Measurements from ENCODE around the gene DESI2. TPM values are rescaled to one million over a fixed set of nuclear protein-coding genes. Genes with fewer than 3 reads are reported as not detected.

DESI2 gene
- total and polyA plus RNA-seq, 2 of the 8 experiments (the other 6 are each of a cell fraction or from before 2014, with no cell fraction given), result 54.0 to 110 TPM

DNA sequence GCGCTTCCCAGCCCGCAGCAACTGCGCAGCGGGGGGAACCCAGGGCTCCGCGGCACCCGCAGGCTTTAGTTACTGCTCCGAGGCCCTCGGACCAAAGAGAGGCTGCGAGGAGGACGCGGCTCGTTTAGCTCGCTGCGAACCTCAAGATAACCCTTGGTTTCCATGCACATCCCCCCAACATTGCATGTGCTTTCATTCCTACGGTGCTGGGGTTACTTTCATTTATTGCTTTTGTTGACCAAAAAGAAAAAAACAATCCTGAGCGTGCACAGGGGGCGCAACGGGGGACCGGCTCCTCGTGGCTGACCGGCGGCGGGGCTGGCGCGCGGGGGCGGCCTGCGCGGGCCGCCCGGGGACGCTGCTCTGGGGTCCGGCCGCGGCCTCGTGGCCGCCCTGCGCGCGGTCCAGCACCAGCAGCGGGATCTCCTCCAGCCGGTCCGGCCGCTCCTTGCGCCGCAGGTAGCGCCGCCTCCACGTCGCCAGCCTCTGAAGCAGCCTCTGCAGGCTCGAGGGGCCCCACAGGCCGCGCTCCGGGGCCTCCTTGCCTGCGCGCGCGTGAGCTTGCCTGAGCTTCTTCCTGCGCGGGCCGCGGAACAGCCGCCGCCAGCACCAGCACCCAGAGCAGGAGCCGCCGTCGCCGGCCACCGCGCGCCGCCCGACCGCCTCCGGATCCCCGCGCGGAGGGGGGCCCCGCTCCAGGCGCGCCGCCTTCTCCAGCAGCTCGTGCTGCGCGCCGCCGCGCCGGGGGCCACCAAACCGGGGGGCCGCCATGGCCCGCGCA is 77.4 kb downstream of the DESI2 start:
- Histone ChIP-seq H3K4ac (replicated peaks; ENCODE audit: insufficient read length, low read depth, low read length) (peak overlapping the region; percentile 65), H2BK15ac (ENCODE audit: low read length) (no peak overlapping the region), H3K4me2 (ENCODE audit: insufficient read depth in 1 of 2, low read depth in 2 of 2, low read length in 2 of 2) (peak overlapping the region; percentile 80 to 81), H2BK120ac (replicated peaks; ENCODE audit: low read depth, low read length) (no peak overlapping the region), H2BK5ac (ENCODE audit: low read depth, low read length) (no peak overlapping the region), H3K9ac (replicated peaks in 1 of 4; ENCODE audit: extremely low read depth in 1 of 4, low read depth in 3 of 4, low read length in 3 of 4) (peak overlapping the region in 3 of 4 experiments; percentile 54 to 86 (median 67); a peak in 5 of 7 replicates), H3K23ac (ENCODE audit: insufficient read length) (no peak overlapping the region), H4K8ac (ENCODE audit: extremely low read depth, insufficient read depth, low read length) (peak overlapping the region; percentile 94; the same call in 1 of the 2 replicates), H3K23me2 (ENCODE audit: low read depth, low read length) (peaks cover 4% of the 10 kb centered on the region), H2BK20ac (ENCODE audit: low read length) (no peak overlapping the region), H3K18ac (ENCODE audit: extremely low read depth, low read length) (peak overlapping the region; percentile 93), H3K27me3 (replicated peaks in 1 of 4; ENCODE audit: control insufficient read depth in 3 of 4, extremely low read depth in 1 of 4, insufficient read depth in 3 of 4, low read length in 3 of 4) (peaks cover 0 to 7% (median 3%) of the 10 kb centered on the region in 4 experiments; a peak in 6 of 7 replicates), H3K4me1 (replicated peaks in 1 of 4; ENCODE audit: control insufficient read depth in 3 of 4, insufficient read depth in 4 of 4, low read length in 3 of 4) (peaks cover 0 to 7% (median 4%) of the 10 kb centered on the region in 4 experiments; a peak in 6 of 7 replicates), H3K9me3 (ENCODE audit: insufficient read depth in 2 of 2, low read depth in 1 of 2, low read length in 1 of 2) (peaks cover 0 to 4% of the 10 kb centered on the region in 2 experiments; a peak in 2 of 4 replicates), H3K36me3 (ENCODE audit: control insufficient read depth in 2 of 4, insufficient read depth in 4 of 4, low read length in 3 of 4) (no peaks in the 10 kb centered on the region), H3K56ac (replicated peaks; ENCODE audit: insufficient read length, low read depth, low read length) (peak overlapping the region; percentile 22), H3K4me3 (ENCODE audit: extremely low read depth in 1 of 4, insufficient read depth in 2 of 4, low read depth in 3 of 4, low read length in 4 of 4) (peak overlapping the region; percentile 22 to 57 (median 36)), H3K79me1 (ENCODE audit: low read depth, low read length) (no peaks in the 10 kb centered on the region), H2AK5ac (ENCODE audit: low read depth, low read length) (no peak overlapping the region), H4K91ac (replicated peaks; ENCODE audit: insufficient read length, low read length) (peak overlapping the region; percentile 96), H2AFZ (ENCODE audit: low read length) (peak overlapping the region; percentile 85; the same call in 1 of the 2 replicates), H3K14ac (ENCODE audit: insufficient read length) (no peak overlapping the region), H3K79me2 (ENCODE audit: control insufficient read depth in 1 of 2, insufficient read depth in 2 of 2, low read length in 2 of 2) (no peaks in the 10 kb centered on the region), H4K20me1 (replicated peaks in 1 of 2; ENCODE audit: control insufficient read depth in 1 of 2, insufficient read depth in 2 of 2, low read length in 2 of 2) (no peaks in the 10 kb centered on the region), H2BK12ac (ENCODE audit: low read depth, low read length) (peak overlapping the region; percentile 90; the same call in 1 of the 2 replicates), H3K27ac (ENCODE audit: low read depth, low read length) (no peak overlapping the region; the same call in 1 of the 2 replicates), H4K5ac (ENCODE audit: insufficient read length, low read depth, low read length) (no peak overlapping the region)
- WGBS, 2 experiments (ENCODE audit: extremely low coverage in 1 of 2, insufficient coverage in 1 of 2, insufficient read length in 1 of 2, insufficient replicate concordance in 2 of 2, low coverage in 1 of 2, low lambda C conversion rate in 2 of 2, missing lambda C conversion rate in 1 of 2), result 5% methylated on average over 47 of the region's 94 CpGs; no CpG with 5 or more reads in 1 of the 2 experiments
- CTCF ChIA-PET (ENCODE audit: partially characterized antibody), result interaction anchor here (1.1 to 1.4 kb wide), 3 partner anchors 17 to 18 kb away, joined by 3 to 6 read pairs (median 3); no protein-coding TSS in a partner anchor
- no peak for FAIRE-seq
- POLR2A ChIA-PET (ENCODE audit: partially characterized antibody), result interaction anchor here (0.6 to 3.4 kb wide), 9 partner anchors 10 to 312 kb away, joined by 3 to 12 read pairs (median 4); partner anchors contain the start of gene COX20
- DNase-seq (ENCODE audit: low read depth in 1 of 2, low spot score in 2 of 2), result peak in 1 of 2 experiments; percentile 71
- TF ChIP-seq MAX (IDR thresholded peaks at IDR 0.05) (peak; percentile 88), TAF7 (optimal IDR thresholded peaks at IDR 0.05; ENCODE audit: borderline replicate concordance, low read depth, low read length) (no peak), TAF1 (IDR thresholded peaks at IDR 0.05; ENCODE audit: low read depth, low read length) (peak; percentile 51; the same call in 1 of the 2 replicates), ATF2 (IDR thresholded peaks at IDR 0.05; ENCODE audit: low read length) (no peak), NANOG (IDR thresholded peaks at IDR 0.05; ENCODE audit: insufficient read depth, low read depth, low read length, poor library complexity, severe bottlenecking) (no peak), YY1 (IDR thresholded peaks at IDR 0.05; ENCODE audit: low read depth, low read length) (0 out of 2 replicates have a peak, but pooled peaks have one; percentile 24)

Measured in H1 (cell line).